Left ventricle myocardium inferior (tissue), 1 donor: Measurements from ENCODE around the gene ITM2B. TPM values are rescaled to one million over a fixed set of nuclear protein-coding genes. Genes with fewer than 3 reads are reported as not detected.

ENCODE experiments used
- DNase-seq: peaks from one replicate; pipeline ENCODE4 v3.0.0-alpha.2; 2020
- H3K27ac ChIP-seq: fragments of 200-600 bp; replicated peaks from 2 replicates; pipeline ENCODE4 v1.8.0; 2021
- H3K27me3 ChIP-seq: fragments of 200-600 bp; 2 replicates; pipeline ENCODE4 v1.8.0; 2021; ENCODE audit warnings: low read depth
- H3K36me3 ChIP-seq: fragments of 200-600 bp; 2 replicates; pipeline ENCODE4 v1.8.0; 2021
- H3K4me1 ChIP-seq: fragments of 200-600 bp; 2 replicates; pipeline ENCODE4 v1.8.0; 2021
- H3K4me3 ChIP-seq: fragments of 200-600 bp; 2 replicates; pipeline ENCODE4 v1.8.0; 2021; ENCODE audit warnings: mild to moderate bottlenecking, moderate library complexity
- H3K9me3 ChIP-seq: fragments of 200-600 bp; replicated peaks from 2 replicates; pipeline ENCODE4 v1.8.0; 2021
- intact Hi-C: fragments of 100-400 bp; cut with micrococcal nuclease; formaldehyde crosslinking; loops from one replicate; pipeline ENCODE4 v1.11.0; 2022
- total RNA-seq: library from RNA; stranded (reverse); fragmentation: NEBNext Ultra II Directional; extraction: Animal tissue kit (Norgen Biotek cat#: 25700); gene quantifications from one replicate; pipeline ENCODE4 v1.2.1, GENCODE V29; 2021
- TF ChIP-seq, protein P1 (sequence below): fragments of 200-600 bp; IDR thresholded peaks from 2 replicates; pipeline ENCODE4 v1.8.0; 2021; ENCODE audit warnings: antibody characterized with exemption, mild to moderate bottlenecking, borderline replicate concordance
- donor health status: DM: no; HTN: yes; CAD: no; lungs with severe emphysema.

Gene ITM2B
- total RNA-seq, 1 donor from 2014 or later, result 533 TPM

DNA sequence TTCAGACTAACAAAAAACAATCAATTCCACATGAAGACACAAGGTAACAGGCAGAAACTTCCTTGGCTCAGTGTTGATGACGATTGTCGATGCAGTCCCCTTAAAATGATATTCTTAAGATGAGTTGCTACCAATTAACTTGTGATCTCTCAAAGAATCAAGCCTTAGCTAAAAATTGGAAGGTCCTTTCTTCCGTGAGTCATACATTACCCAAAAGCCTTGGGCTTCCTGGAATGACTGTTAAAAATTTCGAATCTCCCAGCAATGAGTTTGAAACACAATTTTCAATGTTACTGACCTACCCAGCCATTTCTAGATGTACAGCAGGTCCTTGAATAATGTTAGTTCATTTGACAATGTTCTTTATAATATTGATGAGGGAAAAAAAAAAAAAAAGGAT is 42.5 kb downstream of the ITM2B start:
- H3K27me3 ChIP-seq, result no peaks in the 10 kb centered on the region
- H3K4me3 ChIP-seq, result no peak overlapping the region
- H3K36me3 ChIP-seq, result peaks cover 5% of the 10 kb centered on the region
- no peak for DNase-seq
- TF ChIP-seq, protein P1, sequence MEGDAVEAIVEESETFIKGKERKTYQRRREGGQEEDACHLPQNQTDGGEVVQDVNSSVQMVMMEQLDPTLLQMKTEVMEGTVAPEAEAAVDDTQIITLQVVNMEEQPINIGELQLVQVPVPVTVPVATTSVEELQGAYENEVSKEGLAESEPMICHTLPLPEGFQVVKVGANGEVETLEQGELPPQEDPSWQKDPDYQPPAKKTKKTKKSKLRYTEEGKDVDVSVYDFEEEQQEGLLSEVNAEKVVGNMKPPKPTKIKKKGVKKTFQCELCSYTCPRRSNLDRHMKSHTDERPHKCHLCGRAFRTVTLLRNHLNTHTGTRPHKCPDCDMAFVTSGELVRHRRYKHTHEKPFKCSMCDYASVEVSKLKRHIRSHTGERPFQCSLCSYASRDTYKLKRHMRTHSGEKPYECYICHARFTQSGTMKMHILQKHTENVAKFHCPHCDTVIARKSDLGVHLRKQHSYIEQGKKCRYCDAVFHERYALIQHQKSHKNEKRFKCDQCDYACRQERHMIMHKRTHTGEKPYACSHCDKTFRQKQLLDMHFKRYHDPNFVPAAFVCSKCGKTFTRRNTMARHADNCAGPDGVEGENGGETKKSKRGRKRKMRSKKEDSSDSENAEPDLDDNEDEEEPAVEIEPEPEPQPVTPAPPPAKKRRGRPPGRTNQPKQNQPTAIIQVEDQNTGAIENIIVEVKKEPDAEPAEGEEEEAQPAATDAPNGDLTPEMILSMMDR, result no peak
- intact Hi-C loops, result no loop called here
- H3K27ac ChIP-seq, result no peak overlapping the region
- peaks cover 25% of the 10 kb centered on the region for H3K4me1 ChIP-seq
- no peaks in the 10 kb centered on the region for H3K9me3 ChIP-seq

DNA sequence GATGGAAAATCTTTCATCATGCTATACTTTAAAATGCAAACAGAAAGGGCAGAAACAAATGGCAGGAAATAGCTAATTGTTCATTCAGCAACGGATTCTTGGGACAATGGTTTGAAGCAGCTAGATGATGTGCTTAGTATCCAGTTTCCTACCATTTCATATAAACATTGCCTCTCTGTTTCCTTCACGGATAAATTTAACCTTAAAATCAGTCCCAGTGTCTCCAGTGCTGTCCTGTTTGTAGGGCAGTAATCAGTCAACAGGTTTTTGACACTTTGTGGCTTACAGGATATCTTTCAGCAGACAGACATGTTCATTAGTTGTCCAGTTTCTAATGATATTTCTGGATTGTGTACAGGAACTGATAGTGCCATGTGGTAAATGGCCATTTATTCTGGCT is 45.8 kb downstream of the ITM2B start:
- Histone ChIP-seq H3K4me3 (no peak overlapping the region), H3K4me1 (peaks cover 20% of the 10 kb centered on the region), H3K36me3 (peaks cover 5% of the 10 kb centered on the region), H3K27ac (peak overlapping the region; percentile 13), H3K9me3 (no peaks in the 10 kb centered on the region), H3K27me3 (no peaks in the 10 kb centered on the region)
- no peak for DNase-seq
- TF ChIP-seq, protein P1, result no peak
- intact Hi-C loops, result no loop called here

DNA sequence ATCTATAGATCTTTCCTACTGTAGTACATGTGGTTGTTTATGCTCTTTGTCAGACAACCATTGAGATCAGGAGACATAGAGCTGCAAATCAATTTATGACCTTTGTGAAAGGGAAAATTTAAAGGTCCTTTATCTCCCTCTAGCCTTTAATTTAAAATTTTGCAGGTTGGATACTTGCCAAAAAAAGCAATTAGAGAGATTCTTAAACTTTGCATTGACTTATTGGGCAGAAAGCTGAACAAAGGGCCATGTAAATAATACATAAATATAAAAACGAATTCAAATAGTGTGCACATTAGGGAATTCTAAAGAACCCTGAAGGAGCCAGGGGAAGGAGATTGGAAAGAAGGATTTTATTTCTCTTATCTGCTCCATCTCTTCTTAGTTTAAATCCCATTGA is 48.5 kb downstream of the ITM2B start:
- Histone ChIP-seq H3K4me1 (peaks cover 20% of the 10 kb centered on the region), H3K27me3 (no peaks in the 10 kb centered on the region), H3K4me3 (no peak overlapping the region), H3K36me3 (no peaks in the 10 kb centered on the region), H3K27ac (no peak overlapping the region), H3K9me3 (no peaks in the 10 kb centered on the region)
- TF ChIP-seq, protein P1, result no peak
- intact Hi-C loops, result no loop called here
- no peak for DNase-seq

DNA sequence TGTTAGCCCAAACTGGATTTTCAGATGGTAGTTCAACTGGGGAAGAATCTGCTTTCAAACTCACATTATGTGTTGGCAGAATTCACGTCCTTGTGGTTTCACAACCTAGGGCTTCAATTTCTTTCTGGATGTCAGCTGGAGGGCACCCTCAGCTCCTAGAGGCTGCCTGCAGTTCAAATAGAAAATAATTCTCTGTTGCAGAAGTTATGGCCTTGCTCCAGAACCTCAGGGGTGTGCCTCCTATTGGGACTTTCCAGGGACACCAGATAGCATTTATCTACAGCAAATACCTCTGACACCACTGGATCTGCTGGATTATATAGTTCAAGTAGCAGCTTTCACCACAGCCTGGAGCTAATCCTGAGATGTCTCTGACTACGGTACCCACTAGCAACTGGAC is 58.7 kb downstream of the ITM2B start:
- DNase-seq, result no peak
- TF ChIP-seq, protein P1, result no peak
- Histone ChIP-seq H3K4me3 (no peak overlapping the region), H3K27ac (no peak overlapping the region), H3K9me3 (no peaks in the 10 kb centered on the region), H3K4me1 (peaks cover 12% of the 10 kb centered on the region), H3K36me3 (no peaks in the 10 kb centered on the region), H3K27me3 (no peaks in the 10 kb centered on the region)
- intact Hi-C loops, result no loop called here

DNA sequence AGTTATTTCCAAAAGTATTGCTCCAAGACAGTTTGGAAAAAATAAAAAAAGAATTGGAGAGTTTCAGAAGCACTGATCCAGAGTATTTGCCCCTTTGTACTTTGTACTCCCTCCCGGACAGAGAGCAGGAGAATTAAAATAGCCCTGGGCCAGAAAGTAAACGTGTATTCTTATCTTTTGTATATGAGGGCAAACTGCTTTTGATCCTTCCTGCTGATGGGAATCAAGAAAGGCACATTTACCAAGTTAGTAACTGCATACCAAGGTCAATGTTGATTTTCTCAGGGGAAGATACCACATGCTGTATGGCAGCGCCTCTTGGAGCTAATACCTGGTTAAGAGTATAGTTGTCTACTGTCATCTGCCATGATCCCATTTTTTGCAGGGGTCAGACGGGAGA is 59.6 kb downstream of the ITM2B start:
- Histone ChIP-seq H3K27ac (no peak overlapping the region), H3K9me3 (no peaks in the 10 kb centered on the region), H3K36me3 (no peaks in the 10 kb centered on the region), H3K4me3 (no peak overlapping the region), H3K27me3 (no peaks in the 10 kb centered on the region), H3K4me1 (peaks cover 12% of the 10 kb centered on the region)
- TF ChIP-seq, protein P1, result no peak
- intact Hi-C loops, result no loop called here
- DNase-seq, result no peak

DNA sequence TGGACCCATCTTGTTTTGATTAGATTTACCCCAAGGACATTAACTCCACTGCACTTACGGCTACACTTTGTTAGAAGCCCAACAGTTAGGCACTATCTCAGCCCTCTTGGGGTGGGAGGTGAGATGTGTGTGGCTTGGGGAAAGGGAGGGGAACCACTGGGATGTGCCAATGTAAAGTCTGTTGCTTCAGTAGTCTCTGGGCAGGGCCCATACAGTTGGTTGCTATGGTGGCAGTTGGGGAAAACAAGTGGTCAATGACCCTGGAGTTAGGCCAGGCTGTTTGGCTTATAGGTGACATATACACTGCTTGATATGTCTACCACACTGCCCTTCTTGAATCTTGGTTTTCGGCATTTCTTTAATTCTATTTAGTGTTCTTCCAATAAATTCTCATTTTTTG is 61.6 kb downstream of the ITM2B start:
- DNase-seq, result no peak
- H3K36me3 ChIP-seq, result no peaks in the 10 kb centered on the region
- H3K9me3 ChIP-seq, result no peaks in the 10 kb centered on the region
- H3K27ac ChIP-seq, result no peak overlapping the region
- intact Hi-C loops, result no loop called here
- TF ChIP-seq, protein P1, result no peak
- H3K4me1 ChIP-seq, result peaks cover 12% of the 10 kb centered on the region
- H3K27me3 ChIP-seq, result no peaks in the 10 kb centered on the region
- no peak overlapping the region for H3K4me3 ChIP-seq
